GM12872 (cell line): ENCODE results near the gene RHBDL1.

Experiments used
- CTCF ChIP-seq: IDR thresholded peaks from 3 replicates; pipeline ENCODE4 v1.5.1; 2011; ENCODE audit warnings: low read depth, mild to moderate bottlenecking, low read length, moderate library complexity; ENCODE audit not compliant: insufficient read depth

The RHBDL1 gene

GRCh38 chr16:704552-705380 lies 29.3 kb downstream of the RHBDL1 start:
- TF ChIP-seq CTCF = no peak

- no peak for TF ChIP-seq CTCF
Measured at GRCh38 chr16:705431-706188, 30.1 kb downstream of the RHBDL1 start, which contains the start of gene FBXL16. Gene FBXL16 (minus strand): TSS chr16:705801. CDS start chr16:697405, 8,396 bp downstream.

- no peak for TF ChIP-seq CTCF
Measured at GRCh38 chr16:706189-707061, 31.0 kb downstream of the RHBDL1 start.

- TF ChIP-seq CTCF = no peak
Measured at GRCh38 chr16:707062-707538, 31.6 kb downstream of the RHBDL1 start.

- TF ChIP-seq CTCF = no peak
Measured at GRCh38 chr16:708019-708418, 32.5 kb downstream of the RHBDL1 start.

GRCh38 chr16:708959-709358 lies 33.5 kb downstream of the RHBDL1 start:
- no peak for TF ChIP-seq CTCF
